Heart left ventricle (tissue), 16 donors: ENCODE measurements around the gene SCP2D1. TPM values are rescaled to one million over a fixed set of nuclear protein-coding genes. Genes with fewer than 3 reads are reported as not detected.

ENCODE experiments used
- ATAC-seq, 4 donors: fragments of 200-7000 bp; cut with Tn5 transposase; one replicate each; pipeline ENCODE4 v1.9.1; 2020 to 2022; ENCODE audit warnings: moderate library complexity in 4 of 4, mild to moderate bottlenecking in 3 of 4, moderate number of reproducible peaks in 1 of 4
- DNase-seq, 5 donors: peaks; one replicate each; pipeline ENCODE4 v3.0.0-alpha.2; 2020
- H3K27ac ChIP-seq, 12 donors: fragments of 200-600 bp; sonication (generic) in 4 of 12; one replicate each; pipeline versions ENCODE4 v1.5.0 to v1.8.0; 2016 to 2022; ENCODE audit warnings: mild to moderate bottlenecking in 2 of 12
- H3K27me3 ChIP-seq, 9 donors: fragments of 200-600 bp; sonication (generic) in 2 of 9; one replicate each; pipeline versions ENCODE4 v1.5.1 to v1.8.0; 2016 to 2022; ENCODE audit warnings: mild to moderate bottlenecking in 3 of 9
- H3K36me3 ChIP-seq, 9 donors: fragments of 200-600 bp; sonication (generic) in 2 of 9; one replicate each; pipeline versions ENCODE4 v1.5.0 to v1.8.0; 2018 to 2022; ENCODE audit warnings: mild to moderate bottlenecking in 2 of 9
- H3K4me1 ChIP-seq, 12 donors: fragments of 200-600 bp; sonication (generic) in 4 of 12; one replicate each; pipeline versions ENCODE4 v1.5.0 to v1.8.0; 2016 to 2022; ENCODE audit warnings: mild to moderate bottlenecking in 3 of 12
- H3K4me3 ChIP-seq, 12 donors: fragments of 200-600 bp; sonication (generic) in 4 of 12; one replicate each; pipeline versions ENCODE4 v1.5.0 to v1.8.0; 2017 to 2022; ENCODE audit warnings: mild to moderate bottlenecking in 9 of 12, moderate library complexity in 4 of 12
- H3K9me3 ChIP-seq, 12 donors: fragments of 200-600 bp; sonication (generic) in 4 of 12; one replicate each; pipeline versions ENCODE4 v1.5.0 to v1.8.0; 2016 to 2022; ENCODE audit warnings: mild to moderate bottlenecking in 1 of 12
- POLR2A ChIP-seq, 2 donors: fragments of 450-650 bp; IDR thresholded peaks; one replicate each; pipeline ENCODE4 v1.6.1; 2017; ENCODE audit warnings: antibody characterized with exemption in 2 of 2, mild to moderate bottlenecking in 2 of 2, moderate library complexity in 2 of 2
- WGBS, 4 donors: extraction: QIAGEN DNeasy Blood & Tissue Kit in 2 of 4; methylation state at CpG; one replicate each; pipeline versions ENCODE4 v1.1.5 to v1.1.7; 2013 to 2018; 5-methylcytosine and 5-hydroxymethylcytosine counted together
- intact Hi-C, 10 donors: fragments of 100-400 bp; cut with DNase I; formaldehyde crosslinking; loops; one replicate each; pipeline versions ENCODE4 v1.11.1 to v1.14.2; 2022
- polyA plus RNA-seq, 2 donors: library from polyadenylated mRNA; stranded (reverse); fragments of 200-250 nt; gene quantifications; one replicate each; pipeline ENCODE4 v1.2.3, GENCODE V29; 2013
- total RNA-seq, 9 donors: library from RNA; depleted of rRNA in 2 of 9; stranded (reverse); fragments of >200 nt in 2 of 9; fragmentation: NEBNext Ultra II Directional in 3 of 9; extraction: Animal tissue kit (Norgen Biotek cat#: 25700) in 3 of 9; gene quantifications; one replicate each; pipeline versions ENCODE4 v1.1.0 to v1.2.4, GENCODE V29; 2016 to 2023
- TF ChIP-seq, protein P1 (sequence below), 12 donors: fragments of 200-600 bp; sonication (generic) in 4 of 12; IDR thresholded peaks; one replicate each; pipeline versions ENCODE4 v1.5.0 to v1.8.0; 2018 to 2022; ENCODE audit warnings: antibody characterized with exemption in 12 of 12, mild to moderate bottlenecking in 5 of 12
- donor health status: ischemic (EF 13 %, LVEDD 7.1; RV severe dilation, severe dysfunction).
- donor health status: healthy with polysubstance abuse.
- donor health status: DM: no; HTN: yes; CAD: no.
- donor health status: DM: no; HTN: no; CAD: no.
- donor health status: ischemic (EF 25% LVEDD 6.9; RV normal size, moderate dysfunction).
- donor health status: ischemic (EF 25% LVEDD 5.7; RV mildly dilated, moderate dysfunction).
- donor health status: healthy.
- donor health status: DM: yes; HTN: yes; CAD: no.
- donor health status: ischemic (EF 35%, LVEDD 5.7; RV mildly dilated, moderate dysfunction).
- donor health status: nonischemic (EF 11% LVEDD 7.7; RV severe dilation, severe dysfunction).
- donor health status: DM: yes; HTN: yes; CAD: no.
- donor health status: PGD.
- donor health status: ischemic (EF 29% LVEDD 5.4; RV normal size, mild dysfunction).
- donor health status: nonischemic (EF 23%, LVEDD 6.1; RV moderate dilation, normal function).

The SCP2D1 gene
- total and polyA plus RNA-seq, 11 donors: not detected

DNA sequence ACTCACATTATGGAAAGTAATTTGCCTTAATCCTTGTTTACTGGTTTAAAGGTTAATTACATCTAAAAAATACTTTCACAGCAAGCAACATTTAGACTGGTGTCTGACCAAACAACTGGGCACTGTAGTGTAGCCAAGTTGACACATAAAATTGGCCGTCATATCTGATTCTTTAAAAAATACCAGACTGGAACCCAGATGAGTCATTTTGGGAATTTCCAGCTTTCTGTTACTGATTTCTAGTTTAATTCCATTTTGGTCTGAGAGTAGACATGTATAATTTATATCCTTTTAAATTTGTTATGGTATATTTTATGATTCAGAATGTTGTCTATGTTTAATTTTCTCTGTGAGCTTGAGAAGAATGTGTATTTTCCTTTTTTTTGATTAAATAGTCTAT lies 44.1 kb downstream of the SCP2D1 start:
- ATAC-seq: no peak
- TF ChIP-seq, protein P1, sequence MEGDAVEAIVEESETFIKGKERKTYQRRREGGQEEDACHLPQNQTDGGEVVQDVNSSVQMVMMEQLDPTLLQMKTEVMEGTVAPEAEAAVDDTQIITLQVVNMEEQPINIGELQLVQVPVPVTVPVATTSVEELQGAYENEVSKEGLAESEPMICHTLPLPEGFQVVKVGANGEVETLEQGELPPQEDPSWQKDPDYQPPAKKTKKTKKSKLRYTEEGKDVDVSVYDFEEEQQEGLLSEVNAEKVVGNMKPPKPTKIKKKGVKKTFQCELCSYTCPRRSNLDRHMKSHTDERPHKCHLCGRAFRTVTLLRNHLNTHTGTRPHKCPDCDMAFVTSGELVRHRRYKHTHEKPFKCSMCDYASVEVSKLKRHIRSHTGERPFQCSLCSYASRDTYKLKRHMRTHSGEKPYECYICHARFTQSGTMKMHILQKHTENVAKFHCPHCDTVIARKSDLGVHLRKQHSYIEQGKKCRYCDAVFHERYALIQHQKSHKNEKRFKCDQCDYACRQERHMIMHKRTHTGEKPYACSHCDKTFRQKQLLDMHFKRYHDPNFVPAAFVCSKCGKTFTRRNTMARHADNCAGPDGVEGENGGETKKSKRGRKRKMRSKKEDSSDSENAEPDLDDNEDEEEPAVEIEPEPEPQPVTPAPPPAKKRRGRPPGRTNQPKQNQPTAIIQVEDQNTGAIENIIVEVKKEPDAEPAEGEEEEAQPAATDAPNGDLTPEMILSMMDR (IDR thresholded peaks at IDR 0.05): no peak
- TF ChIP-seq POLR2A (IDR thresholded peaks at IDR 0.05): no peak
- DNase-seq: no peak
- intact Hi-C loops: no loop called here
- no peaks in the 10 kb centered on the region for H3K4me1 ChIP-seq
- no peak overlapping the region for H3K4me3 ChIP-seq
- H3K27ac ChIP-seq: no peak overlapping the region
- no peaks in the 10 kb centered on the region for H3K27me3 ChIP-seq
- WGBS, 4 donors: 54 to 76% (median 62%) methylated on average over 1 of the region's 1 CpG
- no peaks in the 10 kb centered on the region for H3K36me3 ChIP-seq
- peaks cover 0 to 17% (median 3%) of the 10 kb centered on the region in 12 donors for H3K9me3 ChIP-seq

DNA sequence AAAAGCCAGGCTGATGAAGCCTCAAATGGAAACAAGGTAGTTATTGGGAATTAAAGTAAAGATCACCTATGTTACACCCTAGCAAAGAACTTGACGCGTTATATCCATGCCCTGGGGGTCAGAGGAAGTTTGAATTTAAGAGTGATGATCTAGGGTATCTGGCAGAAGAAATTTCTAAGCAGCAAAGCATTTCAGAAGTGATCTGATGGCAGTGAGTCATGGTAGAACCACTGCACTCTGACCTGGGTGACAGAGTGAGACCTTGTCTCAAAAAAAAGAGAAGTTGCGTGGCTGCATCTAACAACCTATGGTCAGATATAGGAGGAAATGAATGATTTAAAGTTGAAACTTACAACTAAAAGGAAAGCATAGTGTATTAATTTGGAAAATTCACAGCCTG lies 45.2 kb downstream of the SCP2D1 start:
- H3K9me3 ChIP-seq: peaks cover 0 to 17% (median 3%) of the 10 kb centered on the region in 12 donors
- no peaks in the 10 kb centered on the region for H3K36me3 ChIP-seq
- H3K27me3 ChIP-seq: no peaks in the 10 kb centered on the region
- WGBS, 4 donors: 77 to 88% (median 84%) methylated on average over 3 of the region's 3 CpGs
- no peaks in the 10 kb centered on the region for H3K4me1 ChIP-seq
- no peak for TF ChIP-seq POLR2A (IDR thresholded peaks at IDR 0.05)
- TF ChIP-seq, protein P1 (IDR thresholded peaks at IDR 0.05): no peak
- no peak for DNase-seq
- no peak overlapping the region for H3K27ac ChIP-seq
- intact Hi-C loops: no loop called here
- ATAC-seq: no peak
- H3K4me3 ChIP-seq: no peak overlapping the region

Other genes starting within 250 kb of the SCP2D1 start
- 100 to 1,000 TPM in 6 of 9 donors, 10 to 100 TPM in 3; 80.1 to 224 (median 103) TPM for gene SMIM26, start 246.4 kb upstream of the SCP2D1 start, total RNA-seq
- gene SMIM26, start 246.4 kb upstream of the SCP2D1 start, polyA plus RNA-seq: 100 to 1,000 TPM; 190 to 274 TPM
- gene DTD1, start 225.7 kb upstream of the SCP2D1 start, total RNA-seq: 10 to 100 TPM; 12.1 to 20.8 (median 15.6) TPM
- 10 to 100 TPM in 1 of 2 donors, 1 to 10 TPM in 1; 8.0 to 30.3 TPM for gene DTD1, start 225.7 kb upstream of the SCP2D1 start, polyA plus RNA-seq